Gastroesophageal sphincter (tissue), 3 donors: Measurements from ENCODE around the gene OCA2.

Source experiments
- POLR2A ChIP-seq, 2 donors: fragments of 450-650 bp; IDR thresholded peaks; one replicate each; pipeline ENCODE4 v1.6.1; 2017; ENCODE audit warnings: antibody characterized with exemption in 2 of 2, mild to moderate bottlenecking in 2 of 2, moderate library complexity in 1 of 2
- TF ChIP-seq, protein P1 (sequence below), 4 experiments: fragments of 200-600 bp in 2 of 4; fragments of 450-650 bp in 2 of 4; sonication (generic) in 1 of 4; IDR thresholded peaks; one replicate each; pipeline ENCODE4 v1.5.1; 2017 to 2019; ENCODE audit warnings: antibody characterized with exemption in 4 of 4, mild to moderate bottlenecking in 2 of 4, moderate library complexity in 2 of 4

DNA sequence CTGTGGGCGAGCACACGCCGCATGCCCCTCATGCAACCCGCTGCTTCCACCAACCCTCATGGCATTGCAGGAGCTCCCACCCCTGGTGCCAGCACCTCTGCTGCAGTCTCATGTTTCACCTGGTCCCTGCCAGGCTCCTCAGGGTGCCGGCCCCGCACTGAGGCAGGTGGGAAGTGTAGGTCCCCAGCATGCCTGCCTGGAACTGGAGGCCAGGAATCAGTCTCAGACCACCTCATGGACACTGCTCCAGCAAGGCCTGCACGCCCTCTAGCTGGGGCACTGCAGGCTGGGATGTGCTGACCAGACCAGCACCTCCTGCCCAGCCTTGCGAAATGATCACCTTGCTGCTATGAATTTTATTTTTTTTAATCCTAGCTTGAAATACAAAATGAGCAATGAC is 39.1 kb downstream of the OCA2 start:
- TF ChIP-seq, protein P1, sequence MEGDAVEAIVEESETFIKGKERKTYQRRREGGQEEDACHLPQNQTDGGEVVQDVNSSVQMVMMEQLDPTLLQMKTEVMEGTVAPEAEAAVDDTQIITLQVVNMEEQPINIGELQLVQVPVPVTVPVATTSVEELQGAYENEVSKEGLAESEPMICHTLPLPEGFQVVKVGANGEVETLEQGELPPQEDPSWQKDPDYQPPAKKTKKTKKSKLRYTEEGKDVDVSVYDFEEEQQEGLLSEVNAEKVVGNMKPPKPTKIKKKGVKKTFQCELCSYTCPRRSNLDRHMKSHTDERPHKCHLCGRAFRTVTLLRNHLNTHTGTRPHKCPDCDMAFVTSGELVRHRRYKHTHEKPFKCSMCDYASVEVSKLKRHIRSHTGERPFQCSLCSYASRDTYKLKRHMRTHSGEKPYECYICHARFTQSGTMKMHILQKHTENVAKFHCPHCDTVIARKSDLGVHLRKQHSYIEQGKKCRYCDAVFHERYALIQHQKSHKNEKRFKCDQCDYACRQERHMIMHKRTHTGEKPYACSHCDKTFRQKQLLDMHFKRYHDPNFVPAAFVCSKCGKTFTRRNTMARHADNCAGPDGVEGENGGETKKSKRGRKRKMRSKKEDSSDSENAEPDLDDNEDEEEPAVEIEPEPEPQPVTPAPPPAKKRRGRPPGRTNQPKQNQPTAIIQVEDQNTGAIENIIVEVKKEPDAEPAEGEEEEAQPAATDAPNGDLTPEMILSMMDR (IDR thresholded peaks at IDR 0.05) = no peak
- TF ChIP-seq POLR2A (IDR thresholded peaks at IDR 0.05) = no peak
